ENCODE results near the gene GPR45.

Gene GPR45

DNA sequence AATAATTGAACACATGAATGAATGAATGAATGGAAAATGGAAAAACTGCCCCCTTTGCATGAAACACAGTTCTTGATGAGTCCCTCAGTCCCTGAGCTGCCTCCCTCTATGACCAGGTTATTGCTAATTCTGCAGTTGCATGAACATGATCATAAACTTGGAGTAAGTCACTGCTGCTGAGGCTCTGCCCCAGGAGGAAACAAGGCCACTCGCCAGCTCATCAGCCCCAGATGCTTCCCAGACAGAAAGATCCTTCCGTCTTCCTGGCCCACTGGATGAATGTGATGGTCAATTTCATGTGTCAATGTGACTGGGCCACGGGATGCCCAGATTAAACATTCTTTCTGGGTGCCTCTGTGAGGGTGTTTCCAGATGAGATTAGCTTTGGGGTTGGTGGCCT, 16.4 kb downstream of the GPR45 start:
- no peak for DNase-seq (ENCODE audit: low read depth)
- no peak overlapping the region for H3K4me3 ChIP-seq (ENCODE audit: low read depth, low read length)
- TF ChIP-seq POLR2A (IDR thresholded peaks at IDR 0.05; ENCODE audit: extremely low read depth, insufficient read length) (no peak), MYC (IDR thresholded peaks at IDR 0.05; ENCODE audit: low read depth, low read length) (no peak)
- TF ChIP-seq, protein P1, sequence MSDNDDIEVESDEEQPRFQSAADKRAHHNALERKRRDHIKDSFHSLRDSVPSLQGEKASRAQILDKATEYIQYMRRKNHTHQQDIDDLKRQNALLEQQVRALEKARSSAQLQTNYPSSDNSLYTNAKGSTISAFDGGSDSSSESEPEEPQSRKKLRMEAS (IDR thresholded peaks at IDR 0.05; ENCODE audit: low read depth, low read length) = no peak
- TF ChIP-seq, protein P2, sequence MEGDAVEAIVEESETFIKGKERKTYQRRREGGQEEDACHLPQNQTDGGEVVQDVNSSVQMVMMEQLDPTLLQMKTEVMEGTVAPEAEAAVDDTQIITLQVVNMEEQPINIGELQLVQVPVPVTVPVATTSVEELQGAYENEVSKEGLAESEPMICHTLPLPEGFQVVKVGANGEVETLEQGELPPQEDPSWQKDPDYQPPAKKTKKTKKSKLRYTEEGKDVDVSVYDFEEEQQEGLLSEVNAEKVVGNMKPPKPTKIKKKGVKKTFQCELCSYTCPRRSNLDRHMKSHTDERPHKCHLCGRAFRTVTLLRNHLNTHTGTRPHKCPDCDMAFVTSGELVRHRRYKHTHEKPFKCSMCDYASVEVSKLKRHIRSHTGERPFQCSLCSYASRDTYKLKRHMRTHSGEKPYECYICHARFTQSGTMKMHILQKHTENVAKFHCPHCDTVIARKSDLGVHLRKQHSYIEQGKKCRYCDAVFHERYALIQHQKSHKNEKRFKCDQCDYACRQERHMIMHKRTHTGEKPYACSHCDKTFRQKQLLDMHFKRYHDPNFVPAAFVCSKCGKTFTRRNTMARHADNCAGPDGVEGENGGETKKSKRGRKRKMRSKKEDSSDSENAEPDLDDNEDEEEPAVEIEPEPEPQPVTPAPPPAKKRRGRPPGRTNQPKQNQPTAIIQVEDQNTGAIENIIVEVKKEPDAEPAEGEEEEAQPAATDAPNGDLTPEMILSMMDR (IDR thresholded peaks at IDR 0.05; ENCODE audit: low read depth, low read length) = no peak

DNA sequence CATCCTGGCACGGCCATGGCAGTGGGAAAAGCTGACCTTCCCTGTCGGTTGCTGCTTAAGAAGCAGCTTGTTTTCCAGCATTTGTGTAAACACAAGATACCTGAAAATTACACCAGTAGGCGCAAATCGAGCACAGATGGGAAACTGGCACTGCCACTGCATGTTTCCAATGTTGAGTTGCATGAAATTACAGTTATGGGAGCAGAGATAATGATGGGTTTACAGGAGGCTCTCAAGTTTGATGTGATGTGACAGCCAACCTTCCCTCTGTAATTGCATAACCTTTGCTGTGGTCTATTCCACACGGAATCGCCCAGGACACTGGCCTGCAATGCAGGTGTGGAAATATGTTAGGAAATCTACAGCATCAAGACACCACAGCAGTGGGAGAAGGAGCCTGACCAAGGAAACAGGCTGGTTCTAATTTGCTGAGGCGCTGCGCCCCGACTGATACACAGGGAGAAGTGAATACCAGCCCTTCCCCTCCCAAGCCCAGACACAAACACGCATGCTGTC, 17.4 kb downstream of the GPR45 start:
- DNase-seq (ENCODE audit: low read depth) = no peak
- no peak overlapping the region for H3K4me3 ChIP-seq (ENCODE audit: low read depth, low read length)
- TF ChIP-seq, protein P1 (IDR thresholded peaks at IDR 0.05; ENCODE audit: low read depth, low read length) = no peak
- no peak for TF ChIP-seq POLR2A (IDR thresholded peaks at IDR 0.05; ENCODE audit: extremely low read depth, insufficient read length)
- TF ChIP-seq, protein P2 (IDR thresholded peaks at IDR 0.05; ENCODE audit: low read depth, low read length) = no peak
- TF ChIP-seq MYC (IDR thresholded peaks at IDR 0.05; ENCODE audit: low read depth, low read length) = no peak

DNA sequence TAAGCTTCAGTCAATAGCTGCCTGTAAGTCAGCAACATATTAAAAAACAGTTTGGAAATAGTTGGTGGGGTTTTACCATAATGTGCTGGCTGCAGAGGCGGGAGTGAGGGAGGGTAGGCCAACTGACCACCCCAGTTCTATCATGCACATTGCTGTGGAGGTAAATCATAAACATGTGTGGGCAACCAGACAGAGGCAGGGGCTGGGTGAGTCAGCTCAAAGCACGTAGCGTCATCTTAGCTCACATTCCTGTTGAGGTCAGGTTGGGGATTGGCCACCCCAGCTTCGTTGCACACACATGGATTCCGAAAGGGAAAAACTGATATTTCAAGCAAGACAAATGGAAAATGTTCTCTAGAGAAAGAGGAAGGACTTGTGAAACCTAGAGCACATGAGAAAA, 19.5 kb downstream of the GPR45 start:
- no peak for DNase-seq (ENCODE audit: low read depth)
- H3K4me3 ChIP-seq (ENCODE audit: low read depth, low read length) = no peak overlapping the region
- TF ChIP-seq POLR2A (IDR thresholded peaks at IDR 0.05; ENCODE audit: extremely low read depth, insufficient read length) (no peak), MYC (IDR thresholded peaks at IDR 0.05; ENCODE audit: low read depth, low read length) (no peak)
- TF ChIP-seq, protein P1 (IDR thresholded peaks at IDR 0.05; ENCODE audit: low read depth, low read length) = no peak
- TF ChIP-seq, protein P2 (IDR thresholded peaks at IDR 0.05; ENCODE audit: low read depth, low read length) = no peak

DNA sequence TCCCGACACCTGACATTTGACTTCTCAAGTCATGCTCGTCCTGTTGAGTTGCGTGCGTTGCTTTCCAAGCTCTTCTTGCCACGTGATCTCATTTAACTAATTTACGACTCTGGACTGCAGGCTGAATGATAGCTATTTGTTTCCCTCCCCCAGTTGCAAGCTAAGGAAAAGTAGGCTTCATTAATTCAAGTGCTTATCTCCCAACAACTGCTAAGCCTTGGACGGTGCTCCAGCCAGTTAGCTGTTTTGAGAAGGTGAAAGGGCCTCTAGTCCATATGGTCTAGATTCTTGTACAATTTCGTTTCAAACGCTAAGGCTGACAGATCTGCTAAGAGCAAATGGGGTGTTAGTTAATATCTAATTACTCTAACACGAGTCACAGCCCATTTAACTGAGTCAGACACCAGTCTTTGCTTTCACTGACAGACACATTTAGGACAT, 21.1 kb downstream of the GPR45 start:
- H3K4me3 ChIP-seq (ENCODE audit: low read depth, low read length) = no peak overlapping the region
- DNase-seq (ENCODE audit: low read depth) = no peak
- TF ChIP-seq, protein P2 (IDR thresholded peaks at IDR 0.05; ENCODE audit: low read depth, low read length) = no peak
- TF ChIP-seq, protein P1 (IDR thresholded peaks at IDR 0.05; ENCODE audit: low read depth, low read length) = no peak
- TF ChIP-seq POLR2A (IDR thresholded peaks at IDR 0.05; ENCODE audit: extremely low read depth, insufficient read length) (no peak), MYC (IDR thresholded peaks at IDR 0.05; ENCODE audit: low read depth, low read length) (no peak)

DNA sequence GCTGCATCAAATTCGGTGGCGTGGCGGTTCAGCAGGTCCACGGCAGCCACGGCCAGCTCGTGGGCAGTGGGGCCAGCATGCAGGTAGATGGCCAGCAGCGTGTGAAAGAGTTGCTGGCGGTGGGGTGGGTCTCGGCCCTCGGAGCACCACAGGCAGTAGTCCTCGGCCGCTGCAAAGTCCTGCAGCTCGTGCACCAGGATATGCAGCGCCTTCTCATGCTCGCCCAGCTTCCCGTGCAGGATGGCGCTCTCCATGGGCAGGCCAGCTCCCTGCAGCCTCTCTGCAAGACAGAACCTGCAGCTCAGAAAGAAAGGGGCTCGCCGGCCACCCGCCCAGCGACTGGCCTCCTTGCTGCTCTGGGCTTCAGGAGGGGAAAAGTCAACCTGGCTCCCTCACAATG, 27.9 kb downstream of the GPR45 start:
- TF ChIP-seq POLR2A (IDR thresholded peaks at IDR 0.05; ENCODE audit: extremely low read depth, insufficient read length) = no peak
- TF ChIP-seq, protein P2 (IDR thresholded peaks at IDR 0.05; ENCODE audit: low read depth, low read length) = no peak
- TF ChIP-seq MYC (IDR thresholded peaks at IDR 0.05; ENCODE audit: low read depth, low read length) = no peak
- TF ChIP-seq, protein P1 (IDR thresholded peaks at IDR 0.05; ENCODE audit: low read depth, low read length) = no peak
- H3K4me3 ChIP-seq (ENCODE audit: low read depth, low read length) = no peak overlapping the region
- no peak for DNase-seq (ENCODE audit: low read depth)
